ENCODE data around the gene MEX3A.
"Not testable (repeated sequence)": the region's sequence is repeated elsewhere in the genome, so short reads cannot be mapped to it uniquely, and the experiment has no call there.

Gene MEX3A, protein sequence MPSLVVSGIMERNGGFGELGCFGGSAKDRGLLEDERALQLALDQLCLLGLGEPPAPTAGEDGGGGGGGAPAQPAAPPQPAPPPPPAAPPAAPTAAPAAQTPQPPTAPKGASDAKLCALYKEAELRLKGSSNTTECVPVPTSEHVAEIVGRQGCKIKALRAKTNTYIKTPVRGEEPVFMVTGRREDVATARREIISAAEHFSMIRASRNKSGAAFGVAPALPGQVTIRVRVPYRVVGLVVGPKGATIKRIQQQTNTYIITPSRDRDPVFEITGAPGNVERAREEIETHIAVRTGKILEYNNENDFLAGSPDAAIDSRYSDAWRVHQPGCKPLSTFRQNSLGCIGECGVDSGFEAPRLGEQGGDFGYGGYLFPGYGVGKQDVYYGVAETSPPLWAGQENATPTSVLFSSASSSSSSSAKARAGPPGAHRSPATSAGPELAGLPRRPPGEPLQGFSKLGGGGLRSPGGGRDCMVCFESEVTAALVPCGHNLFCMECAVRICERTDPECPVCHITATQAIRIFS

DNA sequence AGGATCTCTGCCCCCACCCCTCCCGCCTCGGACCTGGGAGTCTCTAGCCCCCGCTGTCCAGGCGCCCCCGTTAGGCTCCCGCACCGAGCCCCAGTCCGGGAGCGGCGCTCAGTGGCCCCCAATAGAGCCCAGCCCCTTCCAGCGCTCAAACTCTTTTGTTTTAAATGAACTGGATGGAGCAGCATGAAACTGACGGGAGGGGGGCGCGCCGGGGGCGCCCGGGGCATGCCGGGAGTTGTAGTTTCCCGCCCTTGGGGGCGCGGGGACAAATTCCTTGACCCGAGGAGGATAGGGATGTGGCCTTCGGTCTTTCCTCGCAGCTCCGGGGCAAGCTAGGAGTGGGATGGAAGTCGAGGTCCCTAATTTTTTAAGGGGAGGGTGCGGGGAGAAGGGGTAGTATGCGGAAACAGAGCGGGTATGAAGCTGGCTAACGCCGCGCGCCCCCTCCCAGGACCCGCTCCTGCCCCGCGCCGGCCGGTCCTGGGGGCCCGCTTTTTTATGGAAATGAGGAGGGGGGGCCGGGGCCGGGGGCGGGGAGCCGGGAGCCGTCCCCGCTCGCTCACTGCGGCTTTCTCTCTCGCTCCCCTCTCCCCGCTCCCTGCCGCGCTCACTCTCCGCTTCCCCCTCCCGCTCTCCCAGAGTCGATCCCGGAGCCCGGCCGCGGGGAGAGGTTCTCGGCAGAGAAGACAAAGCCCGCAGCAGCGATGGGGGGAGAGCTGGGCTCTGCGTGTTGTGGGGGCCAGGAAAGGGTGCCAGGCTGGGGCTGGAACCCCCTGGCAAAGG lies at the start of gene MEX3A:
Gene MEX3A (minus strand): TSS at position 157 of the 783 bp plus-strand sequence. CDS start 467 bp downstream, outside the sequence.
- no peak for FAIRE-seq

DNA sequence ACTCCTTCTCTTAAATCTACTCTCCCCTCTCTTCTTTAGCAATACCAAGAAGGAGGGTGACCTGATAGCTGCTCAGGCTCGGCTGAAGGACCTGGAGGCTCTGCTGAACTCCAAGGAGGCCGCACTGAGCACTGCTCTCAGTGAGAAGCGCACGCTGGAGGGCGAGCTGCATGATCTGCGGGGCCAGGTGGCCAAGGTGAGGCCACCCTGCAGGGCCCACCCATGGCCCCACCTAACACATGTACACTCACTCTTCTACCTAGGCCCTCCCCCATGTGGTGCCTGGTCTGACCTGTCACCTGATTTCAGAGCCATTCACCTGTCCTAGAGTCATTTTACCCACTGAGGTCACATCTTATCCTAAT lies 48.3 kb upstream of the MEX3A start:
- no peak for FAIRE-seq

DNA sequence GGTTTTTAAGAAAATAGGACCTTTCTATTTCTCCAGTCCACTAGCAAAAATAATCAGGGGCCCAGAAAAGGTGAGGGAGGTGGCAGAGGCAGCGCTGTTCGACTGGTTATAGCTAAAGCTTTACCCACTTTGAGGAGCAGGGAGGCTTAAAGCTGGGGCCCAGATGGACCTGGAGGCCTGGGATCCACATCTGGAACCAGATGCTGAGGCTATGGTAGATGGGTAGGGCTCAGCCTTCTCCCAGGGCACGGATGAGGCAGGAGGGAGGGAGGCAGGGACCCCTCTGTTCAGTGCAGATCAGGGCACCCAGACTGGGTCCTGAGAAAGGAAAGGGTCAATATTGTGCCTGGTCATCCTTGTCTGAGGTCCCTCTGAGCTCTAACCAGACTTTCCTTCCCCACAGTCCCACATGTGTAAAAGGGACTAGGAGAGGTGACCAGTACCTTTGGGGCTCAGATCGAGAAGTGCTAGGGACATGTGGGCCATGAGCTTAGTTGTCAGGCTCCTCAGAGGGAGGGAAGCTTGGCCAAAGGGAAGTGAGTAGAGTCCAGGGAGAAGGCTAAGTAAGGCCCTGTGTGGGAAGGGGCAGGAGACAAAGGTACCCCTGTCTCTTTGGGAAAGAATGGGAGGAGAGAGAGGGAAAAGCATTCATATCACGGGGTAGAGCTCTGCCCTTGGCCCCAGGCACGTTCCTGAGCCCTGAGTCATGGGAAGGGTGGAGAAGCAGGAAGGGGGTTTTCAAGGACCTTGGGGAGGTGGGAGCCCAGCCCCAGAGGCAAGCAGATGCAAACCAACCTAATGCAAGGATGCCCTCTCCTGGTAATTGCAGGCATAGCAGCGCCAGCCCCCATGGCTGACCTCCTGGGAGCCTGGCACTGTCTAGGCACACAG lies 47.7 kb upstream of the MEX3A start:
- no peak for FAIRE-seq

DNA sequence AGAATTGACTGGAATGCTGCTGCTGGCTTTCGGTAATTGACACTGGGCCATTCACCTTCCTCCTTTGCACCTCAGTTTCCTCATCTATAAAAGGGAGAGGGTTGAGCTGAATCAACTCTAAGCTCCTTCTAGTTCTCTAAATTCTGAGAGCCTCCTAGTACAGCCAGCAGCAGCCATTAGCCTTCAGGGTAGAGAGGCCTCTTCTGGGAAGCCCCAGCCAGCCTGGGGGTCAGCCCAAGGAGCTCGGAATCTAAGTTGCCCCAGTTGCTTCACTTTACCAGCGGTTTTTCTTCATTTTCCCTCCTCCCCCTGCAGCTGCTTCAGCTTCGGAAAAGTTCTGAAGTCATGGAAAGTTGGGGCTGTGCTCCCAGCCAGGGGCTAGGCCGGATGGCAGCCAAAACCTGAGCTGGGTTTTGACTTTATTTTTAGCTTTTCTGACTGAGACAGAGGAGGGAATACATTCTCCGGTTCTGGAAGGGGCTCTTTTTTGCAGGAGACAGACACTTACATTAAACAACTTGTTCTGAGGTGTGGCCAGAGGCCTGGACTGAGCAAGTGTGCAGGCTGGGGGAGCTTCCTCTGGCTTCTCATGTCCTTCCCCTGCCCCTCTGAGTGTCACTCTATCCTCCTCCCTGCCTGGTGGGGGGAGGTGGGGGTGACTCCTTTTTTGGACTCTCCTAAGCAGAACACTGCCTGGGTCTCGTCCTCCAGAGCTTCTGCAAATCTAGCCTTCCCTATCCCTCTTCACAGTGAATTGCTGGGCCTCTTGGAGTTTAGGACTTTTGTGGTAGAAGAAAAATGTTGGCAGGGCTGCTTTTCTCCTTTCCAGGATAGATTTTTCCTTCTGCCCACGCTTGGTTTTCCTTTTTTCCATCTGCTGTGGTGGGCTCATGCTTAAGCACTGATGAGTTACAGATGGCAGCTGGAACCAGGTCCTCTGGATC lies 46.7 kb upstream of the MEX3A start:
- no peak for FAIRE-seq

DNA sequence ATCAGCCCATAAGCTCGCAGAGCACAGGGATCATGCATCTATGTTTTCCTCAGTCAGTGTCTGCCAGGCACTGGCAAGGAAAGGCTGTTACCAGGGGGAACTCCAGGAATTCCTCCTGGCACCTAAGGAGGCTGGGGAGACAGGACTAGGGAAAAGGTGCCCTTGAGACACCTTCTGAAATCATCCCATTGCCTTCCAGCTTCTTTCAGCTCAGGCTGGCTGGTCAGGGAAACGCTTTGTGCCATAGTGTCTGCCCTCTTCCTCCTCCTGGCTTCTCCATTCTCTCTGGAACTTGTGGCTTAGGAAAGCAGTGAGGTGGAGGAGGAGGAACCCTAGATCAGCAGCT lies 46.0 kb upstream of the MEX3A start:
- no peak for FAIRE-seq

DNA sequence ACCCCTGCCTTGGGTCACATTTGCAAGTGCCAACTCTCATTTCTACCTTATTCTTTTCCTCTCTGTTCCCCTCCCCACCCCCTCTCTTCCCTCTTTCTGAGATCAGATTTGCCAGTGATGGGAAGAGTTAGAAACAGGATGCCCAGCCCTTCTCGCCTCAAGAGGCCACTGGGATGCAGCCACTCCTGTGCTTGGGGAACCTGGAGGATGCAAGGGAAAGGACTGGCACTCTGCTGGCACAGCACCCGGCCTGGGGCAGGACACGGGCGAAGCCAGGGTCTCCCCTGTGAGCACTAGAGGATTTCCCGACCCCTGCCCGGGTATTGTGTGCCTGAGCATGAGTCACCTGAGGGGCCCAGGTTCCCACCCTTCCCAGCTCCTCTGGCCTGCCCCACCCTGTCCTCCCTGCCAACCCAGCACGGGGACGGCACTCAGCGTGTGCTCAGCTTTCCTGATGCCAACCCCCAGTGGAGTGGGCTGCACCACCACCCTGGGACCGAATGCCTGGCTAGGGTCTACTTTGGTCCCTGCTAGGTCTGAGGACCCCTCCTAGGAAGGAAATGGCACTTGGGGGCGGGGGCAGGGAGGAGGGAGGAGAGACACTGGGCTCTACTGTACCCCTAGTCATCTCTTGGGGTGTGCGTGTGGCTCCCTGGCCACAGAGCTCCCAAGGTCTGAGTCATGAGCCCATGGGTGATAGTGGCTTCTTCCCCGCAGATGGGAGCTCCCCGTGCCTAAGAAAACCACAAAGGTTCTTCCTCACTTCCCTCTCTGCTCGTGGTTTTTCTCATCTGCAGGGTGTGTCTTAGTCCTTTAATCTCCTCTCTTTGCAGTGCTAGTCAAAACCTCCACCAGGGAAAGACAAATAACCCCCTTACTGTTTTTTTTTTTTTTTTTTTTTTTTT lies 44.6 kb upstream of the MEX3A start:
- FAIRE-seq = no peak

DNA sequence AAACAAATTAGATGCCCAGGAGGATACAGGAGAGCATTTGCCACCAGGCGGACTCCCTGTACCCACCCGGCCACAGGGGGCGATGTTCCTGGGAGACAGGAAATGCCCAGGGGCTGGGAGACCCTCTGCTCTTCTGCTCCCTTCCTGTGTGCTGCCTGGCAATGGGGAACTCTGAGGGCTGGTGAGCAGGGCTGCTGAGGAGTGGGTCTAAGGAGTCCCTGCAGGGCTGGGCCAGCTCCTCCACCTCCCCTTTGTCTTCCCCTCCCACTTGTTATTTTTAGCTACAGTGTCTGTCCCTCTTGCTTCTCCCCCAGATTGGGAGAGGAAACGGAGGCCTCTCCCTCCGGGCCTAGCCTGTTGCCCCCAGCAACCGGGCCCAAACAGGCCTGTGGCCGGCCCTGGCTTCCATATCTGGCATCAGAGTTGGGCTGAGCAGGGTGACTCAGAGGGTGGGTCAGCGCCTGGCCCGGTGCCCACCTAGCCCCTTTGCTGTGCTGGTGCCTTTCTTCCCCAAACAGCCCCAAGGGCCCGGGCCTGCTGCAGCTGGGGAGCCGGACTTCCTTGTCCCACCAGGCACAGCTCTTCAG lies 43.9 kb upstream of the MEX3A start:
- FAIRE-seq = no peak

DNA sequence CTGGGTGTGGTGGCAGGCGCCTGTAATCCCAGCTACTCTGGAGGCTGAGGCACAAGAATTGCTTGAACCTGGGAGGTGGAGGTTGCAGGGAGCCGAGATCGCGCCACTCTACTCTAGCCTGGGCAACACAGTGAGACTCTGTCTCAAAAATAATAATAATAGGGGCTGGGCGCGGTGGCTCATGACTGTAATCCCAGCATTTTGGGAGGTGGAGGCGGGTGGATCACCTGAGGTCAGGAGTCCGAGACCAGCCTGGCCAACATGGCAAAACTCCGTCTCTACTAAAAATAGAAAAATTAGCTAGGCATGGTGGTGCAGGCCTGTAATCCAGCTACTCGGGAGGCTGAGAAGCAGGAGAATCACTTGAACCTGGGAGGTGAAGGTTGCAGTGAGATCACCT lies 43.3 kb upstream of the MEX3A start:
- FAIRE-seq = not testable (repeated sequence)

DNA sequence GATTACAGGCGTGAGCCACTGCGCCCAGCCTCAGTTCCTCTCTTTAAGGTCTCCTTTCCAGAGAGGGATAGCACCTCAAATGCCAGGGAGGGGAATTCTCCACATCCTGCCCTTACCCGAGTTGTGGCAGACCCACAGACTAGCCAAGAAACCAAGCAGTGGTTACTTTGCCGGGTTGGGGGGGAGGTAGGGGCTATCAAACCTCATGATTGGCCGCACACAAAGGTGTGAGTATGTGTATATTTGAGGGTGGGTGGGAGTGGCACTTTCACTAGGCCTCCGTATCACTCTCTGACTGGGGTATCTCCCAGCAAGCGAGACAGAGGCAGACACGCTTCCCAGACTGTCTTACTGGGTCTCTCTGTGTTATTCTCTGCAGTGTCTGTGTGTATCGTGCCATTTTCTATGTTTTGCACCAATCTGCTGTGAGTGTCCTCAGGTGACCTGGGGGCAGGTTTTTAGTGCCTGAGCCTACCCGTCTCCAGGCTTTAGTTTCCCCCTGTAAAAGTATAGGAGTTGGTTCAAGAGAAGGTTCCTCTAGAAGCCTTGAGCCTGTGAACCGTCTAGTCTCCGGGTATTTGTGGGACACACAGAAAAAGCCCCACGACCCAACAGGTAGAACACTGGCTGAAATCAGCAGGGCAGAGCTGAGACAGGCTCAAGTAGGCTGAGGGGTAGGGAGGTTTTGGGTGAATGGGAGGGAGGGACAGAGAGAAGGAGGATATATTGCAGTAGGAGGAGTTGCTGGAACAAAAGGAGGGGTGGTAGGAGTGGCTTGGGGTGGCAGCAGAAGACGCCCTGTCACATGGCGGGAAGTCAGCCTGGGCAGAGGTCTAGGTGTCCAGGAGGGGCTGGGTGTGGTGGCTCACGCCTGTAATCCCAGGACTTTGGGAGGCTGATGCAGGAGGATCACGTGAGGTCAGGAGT lies 42.6 kb upstream of the MEX3A start:
- FAIRE-seq = no peak

DNA sequence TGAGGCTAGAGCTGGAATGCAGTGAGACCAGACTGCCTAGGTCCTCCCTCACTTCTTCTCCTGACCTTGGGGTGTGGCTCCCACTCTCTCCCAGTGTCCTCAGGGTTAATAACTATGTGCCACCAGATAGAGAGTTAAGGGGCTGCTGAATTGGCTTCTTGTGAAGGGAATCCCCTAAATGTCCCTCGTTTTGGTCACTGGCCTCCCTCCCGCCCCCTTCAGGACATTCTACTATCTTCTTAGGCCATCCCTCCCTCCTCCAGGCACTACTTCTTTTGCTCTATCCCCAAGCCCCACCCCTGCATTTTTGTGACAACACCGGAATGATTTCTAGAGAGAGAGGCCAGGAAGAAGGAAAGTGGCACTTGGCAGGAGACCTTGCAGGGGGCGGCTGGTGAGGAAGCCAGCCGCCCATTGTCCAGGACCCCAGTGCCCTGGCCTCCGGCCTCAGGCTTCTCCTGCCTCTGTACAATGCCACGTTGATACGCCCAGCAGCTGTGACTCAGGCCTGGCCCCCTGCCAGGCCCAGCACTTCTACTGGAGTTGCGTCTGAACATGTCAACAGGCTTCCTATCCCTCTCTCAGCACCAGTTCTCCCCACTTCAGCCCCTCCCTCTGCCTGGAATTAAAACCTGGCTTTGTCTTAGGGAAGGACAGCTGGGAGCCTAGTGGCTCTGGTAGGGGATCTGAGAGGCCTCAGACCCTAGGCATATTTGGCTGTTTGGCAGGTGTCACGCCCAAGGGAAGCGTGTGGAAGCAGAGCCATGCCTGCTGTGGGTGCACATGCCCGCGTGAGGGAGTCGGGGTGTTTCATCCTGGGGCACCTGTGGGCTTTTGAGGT lies 41.3 kb upstream of the MEX3A start:
- peak; percentile 41 for FAIRE-seq

DNA sequence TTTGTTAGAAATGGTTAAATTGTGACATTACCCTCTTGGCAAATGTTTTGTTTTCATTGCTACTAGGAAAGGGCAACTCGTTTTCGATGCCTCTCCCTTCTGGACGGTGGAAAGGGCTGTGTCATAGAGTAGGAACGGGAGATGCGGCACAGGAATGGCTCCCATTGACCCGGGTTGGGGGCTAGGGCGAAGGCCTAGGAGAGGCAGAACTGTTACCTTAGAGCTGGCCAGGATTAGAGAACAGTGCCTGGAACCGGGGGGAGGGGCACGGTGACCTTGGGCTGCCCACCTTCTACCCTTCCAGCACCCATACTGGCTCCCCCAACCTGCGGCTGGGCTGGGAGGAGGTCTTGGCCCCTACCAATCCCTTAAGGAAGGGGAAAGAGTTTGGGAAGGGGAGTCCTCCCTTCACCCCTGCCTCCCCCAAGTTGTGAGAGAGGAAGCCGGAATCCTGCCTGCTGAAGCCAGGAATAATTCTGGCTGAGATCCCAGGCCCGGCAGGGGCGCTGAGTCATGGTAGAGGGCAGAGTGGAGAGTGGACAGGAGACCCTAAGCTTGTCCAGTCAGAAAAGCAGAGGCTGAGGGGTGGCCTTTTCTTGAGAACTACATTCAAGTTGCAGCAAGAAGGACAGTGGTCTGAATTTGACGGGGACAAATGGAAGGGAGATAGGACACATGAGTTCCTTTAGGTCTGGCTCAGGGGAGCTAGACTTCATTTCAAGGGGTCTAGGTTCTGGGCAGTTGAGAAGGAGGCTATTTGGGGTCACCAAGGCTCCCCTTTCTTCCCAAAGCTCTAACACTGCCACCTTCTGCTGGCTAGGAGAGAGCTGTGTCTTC lies 40.5 kb upstream of the MEX3A start:
- no peak for FAIRE-seq

DNA sequence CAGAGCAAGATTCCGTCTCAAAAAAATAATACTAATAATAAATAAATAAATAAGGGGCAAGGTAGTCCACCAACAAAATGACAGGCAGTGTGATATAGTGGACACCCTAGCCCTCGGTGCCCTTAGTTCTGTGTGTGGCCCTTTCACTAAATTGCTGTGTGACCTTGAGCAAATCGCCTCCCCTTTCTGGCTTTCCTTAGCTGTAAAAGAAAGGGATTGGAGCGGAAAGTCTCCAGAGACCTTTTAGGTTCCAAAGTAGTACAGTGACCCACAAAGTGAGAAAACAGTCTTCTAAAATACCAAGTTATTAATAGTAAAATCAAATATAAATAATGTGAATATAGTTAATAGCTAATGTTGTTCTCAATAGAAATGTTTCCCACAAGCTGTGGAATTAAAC lies 39.8 kb upstream of the MEX3A start:
- no peak for FAIRE-seq

DNA sequence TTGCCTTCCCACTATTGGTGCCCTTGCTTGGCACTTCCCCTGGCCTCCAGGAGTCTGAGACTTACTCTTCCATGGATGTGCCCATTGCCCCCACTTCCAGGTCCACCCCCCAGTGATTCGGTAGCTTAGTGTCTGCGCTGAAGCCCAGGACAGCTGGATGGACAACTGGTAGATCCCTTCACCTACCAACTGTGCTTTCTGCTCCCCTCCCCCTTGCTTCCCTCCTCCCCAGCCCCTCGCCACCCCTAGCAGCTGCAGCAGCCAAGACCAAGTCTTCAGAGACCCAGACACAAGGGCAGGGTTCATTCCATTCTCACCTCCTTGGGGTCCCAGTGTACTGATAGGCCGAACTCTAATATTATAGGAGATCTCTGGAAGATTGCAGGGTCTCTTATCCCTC lies 39.2 kb upstream of the MEX3A start:
- FAIRE-seq = no peak

DNA sequence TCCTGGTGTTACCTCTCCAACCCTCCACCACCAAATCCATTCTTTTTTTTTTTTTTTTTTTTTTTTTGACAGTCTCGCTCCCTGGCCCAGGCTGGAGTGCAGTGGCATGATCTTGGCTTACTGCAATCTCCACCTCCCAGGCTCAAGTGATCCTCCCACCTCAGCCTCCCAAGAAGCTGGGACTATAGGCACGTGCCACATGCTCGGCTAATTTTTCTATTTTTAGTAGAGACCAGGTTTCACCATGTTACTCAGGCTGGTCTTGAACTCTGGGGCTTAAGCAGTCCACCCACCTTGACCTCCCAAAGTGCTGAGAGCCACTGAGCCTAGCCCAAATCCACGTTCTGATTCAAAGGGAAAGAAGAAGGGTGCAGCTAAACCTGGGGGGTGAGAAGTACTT lies 38.7 kb upstream of the MEX3A start:
- FAIRE-seq = not testable (repeated sequence)

DNA sequence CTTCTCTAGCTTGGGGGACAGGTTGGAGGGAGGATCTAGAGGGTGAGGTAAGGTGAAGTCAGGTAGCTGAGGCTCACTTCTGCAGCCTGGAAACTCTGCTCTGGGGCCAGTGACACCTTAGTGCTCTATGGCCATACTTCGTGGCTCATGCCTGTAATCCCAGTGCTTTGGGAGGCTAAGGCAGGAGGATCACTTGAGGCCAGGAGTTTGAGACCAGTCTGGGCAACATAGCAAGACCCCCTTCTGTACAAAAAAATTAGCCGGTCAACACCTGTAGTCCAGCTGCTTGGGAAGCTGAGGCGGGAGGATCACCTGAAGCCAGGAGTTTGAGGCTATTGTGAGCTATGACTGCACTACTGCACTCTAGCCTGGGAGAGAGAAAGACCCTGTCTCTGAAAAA lies 38.1 kb upstream of the MEX3A start:
- FAIRE-seq = no peak

DNA sequence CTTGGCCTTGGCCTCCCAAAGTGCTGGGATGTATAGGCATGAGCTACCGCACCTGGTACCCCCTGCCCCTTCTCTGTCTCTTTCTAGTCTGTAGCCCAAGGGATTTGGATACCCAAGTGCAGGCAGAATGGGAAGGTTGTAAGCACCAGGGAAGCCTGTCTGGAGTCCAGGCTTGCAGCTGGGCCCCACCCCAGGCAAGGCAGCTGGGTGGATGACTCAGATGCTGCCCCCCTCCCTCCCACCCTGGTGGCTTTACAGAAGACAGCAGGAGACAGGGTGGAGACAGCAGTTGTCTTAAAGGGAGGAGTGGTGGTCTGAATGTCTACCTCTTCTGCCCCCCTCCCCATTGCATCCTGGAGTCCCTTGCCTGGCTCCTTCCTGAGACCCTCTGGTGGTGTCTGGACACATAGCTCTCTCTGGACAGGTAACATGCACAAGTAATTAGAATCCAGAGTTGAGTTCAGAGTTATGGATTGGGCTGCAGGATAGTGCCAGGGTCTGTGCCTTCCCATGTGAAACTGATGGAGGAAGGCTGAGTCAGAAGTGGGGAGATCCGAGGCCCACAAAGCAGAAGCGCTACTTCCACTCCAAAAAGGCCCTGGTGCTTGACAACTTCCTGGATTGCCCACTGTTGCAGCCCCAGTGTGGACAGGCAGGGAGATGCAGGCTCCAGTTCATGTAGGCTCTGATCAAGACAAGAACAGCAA lies 37.4 kb upstream of the MEX3A start:
- FAIRE-seq = no peak
